Stimulated activated CD4-positive, alpha-beta T cell treated with anti-CD3 and anti-CD28 coated beads, Interleukin-4, amount 100 ng/mL, for 4 hours (primary cell): ENCODE data around the gene ARHGAP33.

Source experiments
- DNase-seq, 2 experiments: peaks; one replicate each; pipeline ENCODE4 v3.0.0-alpha.2; 2020

The ARHGAP33 gene

DNA sequence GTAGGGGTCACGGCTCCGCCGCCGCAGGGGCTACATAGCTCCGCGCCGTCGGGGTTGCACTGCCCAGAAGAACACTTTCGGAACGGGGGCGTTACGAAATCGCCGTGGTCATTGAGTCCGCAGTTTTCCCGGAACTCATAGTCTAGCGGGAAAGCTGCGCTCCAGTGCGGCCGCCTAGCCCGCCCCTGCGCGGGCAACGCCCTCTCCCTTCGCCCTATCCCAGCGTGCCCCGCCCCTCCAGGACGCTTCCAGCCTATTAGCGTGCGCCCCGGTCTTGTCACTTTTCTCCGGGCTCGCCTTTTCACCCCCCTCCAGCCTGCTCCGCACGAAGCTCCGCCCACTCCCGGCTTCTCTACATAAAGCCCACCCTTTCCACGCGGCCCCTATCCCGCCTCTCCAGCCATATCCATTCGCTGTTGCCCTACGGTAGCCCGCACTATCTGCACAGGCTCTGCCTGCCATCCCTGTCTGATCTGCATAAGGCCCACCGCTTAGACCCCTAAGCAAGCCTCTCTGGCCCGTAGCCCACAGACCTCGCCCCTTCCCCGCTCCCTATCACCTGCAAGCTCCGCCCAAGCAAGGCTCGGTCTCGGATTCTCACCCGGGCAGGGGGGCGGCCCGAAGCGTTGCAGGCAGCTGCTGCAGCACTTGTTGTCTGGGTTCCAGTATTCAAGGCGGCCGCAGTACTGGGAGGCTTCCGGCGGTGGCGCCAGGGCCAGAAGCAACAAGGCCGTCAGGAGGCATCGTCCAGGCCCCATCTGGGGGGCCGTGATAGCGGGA lies 34.8 kb upstream of the ARHGAP33 start:
- peak; percentile 93 for DNase-seq

DNA sequence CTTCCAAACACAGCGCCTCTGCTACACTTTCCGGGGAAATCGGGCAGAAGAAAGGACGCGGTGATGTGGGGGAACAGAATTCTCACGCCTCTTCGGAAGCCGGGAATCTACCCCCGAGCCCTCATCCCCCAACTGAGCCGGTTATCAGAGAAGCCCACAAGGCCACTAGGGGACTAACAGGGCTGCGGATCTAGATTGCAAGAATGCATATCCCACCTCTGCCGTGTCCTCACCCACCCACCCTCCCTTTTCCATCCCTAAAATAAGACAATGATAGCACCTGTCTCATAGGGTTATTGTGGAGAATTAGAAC lies 34.2 kb upstream of the ARHGAP33 start:
- DNase-seq: no peak

DNA sequence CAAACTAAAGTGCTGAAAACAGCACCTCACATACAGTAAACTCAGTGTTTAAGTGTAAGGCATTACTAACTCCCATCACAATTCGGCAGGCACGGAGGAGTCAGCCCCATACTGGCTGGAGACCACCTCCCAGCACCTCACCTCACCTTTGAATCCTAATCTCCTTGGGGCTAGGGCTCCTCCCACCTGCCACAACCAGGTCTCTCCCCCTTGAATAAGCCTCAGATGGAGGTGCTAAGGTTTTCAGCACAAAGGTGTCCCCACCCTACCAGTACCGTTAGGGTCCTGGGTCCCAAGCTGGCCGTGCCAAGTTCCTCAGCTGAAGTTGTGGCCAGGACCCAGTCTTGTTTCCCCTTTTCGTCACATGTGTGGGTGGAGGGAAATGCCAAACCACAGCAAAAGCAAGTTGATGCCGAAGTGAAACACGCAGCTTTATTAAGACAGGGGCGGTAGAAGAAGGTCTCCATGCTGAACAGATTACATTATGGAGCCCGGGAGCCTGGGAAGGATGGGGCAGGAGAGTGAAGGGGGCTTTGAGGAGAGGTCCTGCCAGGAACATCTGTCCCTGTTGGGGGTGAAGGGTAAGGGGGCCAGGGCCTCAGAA lies 33.1 kb upstream of the ARHGAP33 start, which contains the start of gene IGFLR1:
IGFLR1 (minus strand) TSS at position 332 of the 604 bp plus-strand sequence. CDS start 1,272 bp downstream, outside the sequence.
- peak; percentile 51 to 76 for DNase-seq

DNA sequence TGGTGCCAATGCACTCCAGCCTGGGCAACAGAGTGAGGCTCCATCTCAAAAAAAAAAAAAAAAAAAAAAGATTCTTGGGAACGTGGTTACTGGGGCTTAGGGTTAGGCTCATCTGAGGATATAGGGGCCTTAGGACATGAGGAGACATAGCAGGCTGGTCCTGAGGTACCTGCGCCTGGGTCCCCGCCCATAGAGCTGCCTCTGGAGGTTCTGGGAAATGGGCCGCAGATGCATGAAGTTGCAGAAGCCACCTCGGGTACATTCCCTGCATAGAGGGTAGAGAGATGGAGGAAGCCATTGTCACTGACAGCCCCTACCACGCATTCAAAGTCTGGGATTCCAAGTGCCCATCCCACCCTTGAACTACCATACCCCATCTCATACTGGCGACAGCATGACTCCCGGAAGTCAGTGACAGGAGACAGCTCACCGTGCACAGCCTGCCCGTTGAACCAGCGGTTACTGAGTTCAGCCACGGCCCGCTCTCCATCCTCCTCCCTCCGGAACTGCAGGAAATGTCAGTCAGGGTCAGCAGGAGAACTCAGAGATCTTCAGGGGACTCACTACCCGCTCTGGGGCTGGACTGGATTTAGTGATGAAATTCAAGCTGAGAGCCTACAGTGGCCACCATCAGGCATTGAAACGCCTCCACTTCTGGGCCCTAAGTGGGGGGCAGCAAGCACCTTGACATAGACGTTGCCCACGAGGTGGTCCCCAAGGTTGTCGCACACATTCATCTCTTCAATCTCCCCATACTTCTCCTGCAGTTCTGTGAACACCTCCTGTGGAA lies 31.5 kb upstream of the ARHGAP33 start:
- DNase-seq: no peak

DNA sequence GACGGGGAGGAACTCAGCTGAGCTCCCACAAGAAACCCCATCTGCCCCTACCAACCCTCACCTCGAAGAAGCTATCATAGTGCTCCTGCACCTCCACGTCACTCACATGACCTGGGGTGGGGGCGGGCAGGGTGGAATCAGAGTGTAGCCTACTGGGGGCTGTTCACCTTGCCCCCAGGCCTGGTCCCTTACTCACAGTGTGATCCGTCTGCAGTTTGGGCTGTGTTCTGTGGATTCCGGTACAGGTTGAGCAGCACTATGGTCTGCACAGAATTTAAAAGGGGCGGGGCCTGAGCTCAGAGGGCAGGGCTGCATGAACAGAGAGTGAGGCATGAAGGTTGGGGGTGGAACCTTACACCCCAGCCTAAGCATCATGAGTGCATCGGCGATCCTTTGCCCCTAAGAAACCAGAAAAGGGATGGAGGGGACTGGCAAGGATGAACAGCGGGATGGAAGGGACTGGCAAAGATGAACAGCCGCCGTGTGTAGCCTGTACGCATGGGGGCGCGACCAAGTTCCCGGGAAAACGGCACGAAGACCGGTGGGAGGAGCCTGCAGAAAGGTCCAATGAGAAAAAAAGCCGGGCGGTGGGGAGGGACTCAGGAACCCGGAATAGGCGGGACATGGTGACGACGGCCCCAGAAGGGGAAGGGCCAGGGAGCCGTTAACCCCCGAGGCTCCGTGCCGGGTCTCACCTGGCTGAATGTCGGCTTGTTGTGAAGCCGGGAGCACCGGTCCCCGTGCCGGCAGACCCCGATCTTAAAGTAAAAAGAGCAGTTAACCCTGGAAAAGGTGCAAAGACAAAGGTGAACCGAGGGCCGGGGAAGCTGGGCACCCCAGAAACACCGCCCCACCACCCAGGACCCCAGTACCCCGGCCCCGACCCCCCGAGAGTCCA lies 30.7 kb upstream of the ARHGAP33 start:
- DNase-seq: peak; percentile 85 to 94

DNA sequence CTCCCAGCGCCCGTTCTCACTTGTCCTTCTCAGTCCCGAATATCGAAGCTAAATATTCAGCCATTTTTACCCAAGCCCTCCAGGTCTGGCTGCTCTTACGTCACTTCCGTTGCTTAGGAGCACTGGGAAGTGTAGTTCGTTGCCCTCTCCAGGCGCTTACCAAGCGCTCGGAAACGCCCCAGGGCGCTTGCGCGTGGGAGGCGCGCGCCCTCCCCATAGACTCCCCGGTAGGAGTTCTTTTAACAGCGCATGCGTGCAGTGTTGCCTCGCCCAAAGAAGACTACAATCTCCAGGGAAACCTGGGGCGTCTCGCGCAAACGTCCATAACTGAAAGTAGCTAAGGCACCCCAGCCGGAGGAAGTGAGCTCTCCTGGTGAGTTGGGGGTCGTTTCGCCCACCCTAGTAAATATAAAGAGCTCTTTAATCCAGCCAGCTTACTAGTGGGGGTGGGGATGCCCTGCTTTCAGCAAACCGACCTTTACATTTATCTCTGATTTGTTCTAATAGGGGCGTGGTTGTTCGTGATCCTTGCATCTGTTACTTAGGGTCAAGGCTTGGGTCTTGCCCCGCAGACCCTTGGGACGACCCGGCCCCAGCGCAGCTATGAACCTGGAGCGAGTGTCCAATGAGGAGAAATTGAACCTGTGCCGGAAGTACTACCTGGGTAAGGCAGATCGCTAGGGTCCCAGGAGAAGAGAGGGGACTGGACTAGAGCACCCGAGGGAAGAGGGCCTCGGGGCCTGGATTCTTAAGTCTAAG lies 29.9 kb upstream of the ARHGAP33 start, which contains the start of the genes PSENEN and U2AF1L4:
PSENEN (plus strand) TSS at position 324 of the 759 bp plus-strand sequence; CDS start at position 604, 280 bp downstream.
U2AF1L4 (minus strand) TSS at position 91 of the 759 bp plus-strand sequence; CDS start at position 64, 27 bp downstream.
- DNase-seq: peak; percentile 86 to 98

DNA sequence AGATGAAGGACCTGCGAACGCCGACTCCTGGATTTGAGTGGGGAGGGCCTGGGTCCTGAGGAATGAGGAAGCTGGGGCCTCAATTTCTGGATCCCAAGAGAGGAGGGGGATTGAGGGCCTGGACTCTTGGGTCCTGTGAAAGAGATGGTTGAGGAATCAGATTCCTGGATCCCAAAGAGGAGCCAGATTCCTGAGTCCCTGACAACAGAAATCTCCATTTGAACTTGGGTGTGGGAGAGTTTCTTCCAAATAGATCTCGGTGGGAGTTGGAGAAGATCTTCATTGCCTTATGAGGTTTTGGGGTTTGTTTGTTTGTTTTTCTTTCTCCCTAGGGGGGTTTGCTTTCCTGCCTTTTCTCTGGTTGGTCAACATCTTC lies 29.3 kb upstream of the ARHGAP33 start:
- DNase-seq: no peak

DNA sequence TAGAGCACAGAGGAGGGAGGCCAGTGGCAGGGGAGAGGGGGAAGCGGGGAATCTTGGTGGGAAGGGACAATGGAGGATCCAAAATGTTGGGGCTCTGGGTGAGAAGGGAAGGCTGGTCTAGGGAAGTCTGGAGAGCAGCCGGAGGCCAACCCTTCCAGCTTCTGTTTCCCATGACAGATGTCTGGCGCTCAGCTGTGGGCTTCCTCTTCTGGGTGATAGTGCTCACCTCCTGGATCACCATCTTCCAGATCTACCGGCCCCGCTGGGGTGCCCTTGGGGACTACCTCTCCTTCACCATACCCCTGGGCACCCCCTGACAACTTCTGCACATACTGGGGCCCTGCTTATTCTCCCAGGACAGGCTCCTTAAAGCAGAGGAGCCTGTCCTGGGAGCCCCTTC lies 28.8 kb upstream of the ARHGAP33 start:
- no peak for DNase-seq

DNA sequence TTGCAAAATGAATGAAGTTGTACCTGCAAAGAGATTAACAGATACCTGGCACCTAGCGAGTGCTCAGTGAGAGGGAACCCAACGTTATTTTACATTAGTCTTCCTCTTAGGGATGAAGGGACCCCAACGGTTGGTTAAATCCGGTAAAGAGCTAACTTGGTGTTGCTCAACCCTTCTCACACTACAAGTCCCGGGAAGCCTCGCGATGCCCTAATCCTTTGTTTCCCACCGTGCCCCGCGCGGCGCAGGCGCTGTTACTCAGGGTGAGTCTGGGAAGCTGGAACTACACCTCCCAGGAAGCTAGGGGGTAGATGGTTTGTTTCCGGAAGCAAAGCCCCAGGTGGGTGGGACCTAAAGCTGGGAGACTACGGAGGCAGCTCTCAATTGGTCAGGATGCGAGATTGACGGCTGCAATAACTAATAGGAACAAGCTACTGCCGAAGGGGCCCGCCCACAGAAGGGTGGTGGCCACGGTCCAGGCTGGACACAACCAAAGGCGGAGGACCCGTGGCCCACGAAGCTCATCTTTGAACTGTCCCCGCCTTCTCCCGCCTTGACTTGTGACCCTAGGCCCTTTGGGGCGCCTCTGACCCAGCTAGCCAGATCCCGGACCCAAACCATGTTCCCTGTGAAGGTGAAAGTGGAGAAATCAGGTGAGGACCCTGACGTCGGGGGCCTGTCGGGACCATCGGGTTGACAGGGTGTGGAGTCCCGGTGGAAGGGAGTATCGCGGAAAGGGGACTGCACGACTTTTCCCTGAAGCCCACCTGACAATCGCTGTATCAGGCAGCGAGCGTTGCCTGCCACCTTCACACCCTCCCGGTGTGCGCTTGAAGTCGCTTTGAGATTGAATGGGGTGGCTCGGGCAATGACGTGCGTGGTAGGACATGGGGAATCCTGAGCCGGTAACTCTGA lies 27.0 kb upstream of the ARHGAP33 start, which contains the start of gene LIN37:
LIN37 (plus strand) TSS at position 471 of the 915 bp plus-strand sequence; CDS start at position 620, 149 bp downstream.
- DNase-seq: peak; percentile 96 to 99

DNA sequence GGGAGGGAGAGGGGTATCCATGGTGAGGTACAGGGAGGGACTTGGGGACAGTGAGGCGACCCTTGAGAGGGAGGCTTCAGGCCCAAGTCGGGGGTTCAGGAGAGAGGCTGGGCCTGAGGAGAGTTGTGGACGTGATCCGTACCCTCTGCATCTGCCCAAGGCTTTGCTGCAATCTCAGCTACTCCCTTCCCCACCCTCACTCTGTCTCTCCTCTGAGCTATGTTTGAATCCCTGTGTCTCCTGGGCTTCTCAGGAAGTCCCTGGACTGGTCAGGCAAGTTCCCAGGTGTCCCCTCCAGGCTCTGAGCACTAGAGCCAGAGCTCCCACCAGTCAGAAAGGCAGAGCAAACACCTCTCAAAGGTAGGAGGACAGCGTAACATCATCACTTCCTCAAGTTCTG lies 25.2 kb upstream of the ARHGAP33 start:
- DNase-seq: no peak

DNA sequence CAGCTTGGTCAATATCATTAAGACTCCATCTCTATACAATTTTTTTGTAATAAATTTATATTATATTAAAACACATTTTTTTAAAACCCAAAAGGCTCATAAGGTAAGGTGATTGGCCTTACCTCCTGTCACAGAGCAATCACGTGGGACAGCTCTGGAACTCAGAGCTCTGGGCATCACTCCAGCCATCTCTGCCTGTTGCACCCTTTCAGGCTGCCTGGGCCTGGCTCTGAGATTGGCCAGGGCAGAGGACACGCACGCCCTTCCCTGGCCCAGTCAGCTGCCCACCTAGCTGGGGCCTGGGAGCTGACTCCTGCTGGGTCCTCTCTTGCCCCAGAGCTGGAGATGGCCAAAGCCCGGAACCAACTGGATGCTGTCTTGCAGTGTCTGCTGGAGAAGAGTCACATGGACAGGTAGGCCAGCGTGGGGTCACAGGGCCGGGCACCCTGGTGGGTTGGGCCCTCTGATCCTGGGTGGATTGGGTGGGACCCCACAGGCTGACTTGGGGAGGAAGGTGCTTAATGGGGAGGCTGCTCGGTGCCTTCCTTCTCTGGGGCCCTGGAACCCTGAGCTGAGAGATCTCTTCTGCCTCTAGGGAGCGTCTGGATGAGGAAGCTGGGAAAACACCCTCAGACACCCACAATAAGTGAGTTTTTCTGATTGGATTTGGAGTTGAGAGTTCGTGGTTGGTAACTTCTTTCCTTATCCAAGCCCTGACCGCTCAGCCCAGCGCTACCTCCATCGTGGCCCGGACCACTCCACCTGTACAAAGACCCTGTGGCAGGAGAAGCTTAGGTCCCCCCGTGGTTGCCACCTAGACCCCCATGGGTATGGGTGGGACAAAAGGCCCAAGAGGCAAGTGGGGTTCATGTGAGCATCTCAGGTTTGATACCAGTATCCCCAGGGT lies 23.3 kb upstream of the ARHGAP33 start:
- DNase-seq: no peak

DNA sequence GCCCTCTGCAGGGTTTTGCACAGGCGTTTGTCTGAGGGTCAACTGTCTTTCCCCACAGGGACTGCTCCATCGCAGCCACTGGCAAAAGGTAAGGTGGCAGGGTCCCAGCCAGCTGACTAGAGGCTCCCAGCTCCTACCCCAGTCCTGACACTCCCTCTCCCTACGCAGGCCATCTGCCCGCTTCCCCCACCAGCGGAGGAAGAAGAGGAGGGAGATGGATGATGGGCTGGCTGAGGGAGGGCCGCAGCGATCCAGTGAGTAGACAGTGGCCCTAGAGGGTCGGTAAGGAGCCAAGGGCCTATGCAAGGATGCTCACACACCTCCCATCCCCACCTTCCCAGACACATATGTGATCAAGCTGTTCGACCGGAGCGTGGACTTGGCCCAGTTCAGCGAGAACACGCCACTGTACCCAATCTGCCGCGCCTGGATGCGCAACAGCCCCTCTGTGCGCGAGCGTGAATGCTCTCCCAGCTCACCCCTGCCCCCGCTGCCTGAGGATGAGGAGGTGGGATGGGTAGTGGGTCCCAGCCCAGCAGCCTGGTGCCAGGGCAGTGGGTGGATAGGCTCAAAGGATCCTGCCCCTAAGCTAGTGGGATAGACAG lies 22.5 kb upstream of the ARHGAP33 start:
- DNase-seq: no peak

DNA sequence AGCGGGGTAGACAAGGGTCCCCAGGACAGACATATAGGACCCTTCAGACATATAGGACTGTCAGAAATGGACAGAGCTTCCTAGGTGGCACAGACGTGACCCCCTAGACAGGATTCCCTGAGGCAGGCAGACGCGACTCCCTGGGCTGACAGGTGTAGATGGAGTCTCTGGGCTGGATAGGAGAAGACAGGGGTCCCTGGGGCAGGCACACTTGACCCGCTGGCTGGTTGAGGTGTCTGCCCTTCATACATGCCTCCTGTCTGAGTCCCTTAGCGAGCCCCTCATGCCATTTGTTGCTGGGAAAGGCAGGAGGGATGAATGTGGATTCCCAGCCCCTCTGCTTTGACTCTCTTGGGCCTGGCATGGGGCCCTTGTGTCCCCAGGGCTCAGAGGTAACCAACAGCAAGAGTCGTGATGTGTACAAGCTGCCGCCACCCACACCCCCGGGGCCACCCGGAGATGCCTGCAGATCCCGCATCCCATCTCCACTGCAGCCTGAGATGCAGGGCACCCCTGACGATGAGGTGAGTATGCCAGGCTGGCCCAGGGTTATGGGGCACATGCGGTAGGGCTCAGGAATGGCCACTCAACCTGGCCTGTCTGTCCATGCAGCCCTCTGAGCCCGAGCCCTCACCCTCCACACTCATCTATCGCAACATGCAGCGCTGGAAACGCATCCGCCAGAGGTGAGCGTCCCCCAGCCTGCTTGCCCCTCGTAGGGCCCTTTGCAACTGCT lies 21.6 kb upstream of the ARHGAP33 start:
- no peak for DNase-seq

DNA sequence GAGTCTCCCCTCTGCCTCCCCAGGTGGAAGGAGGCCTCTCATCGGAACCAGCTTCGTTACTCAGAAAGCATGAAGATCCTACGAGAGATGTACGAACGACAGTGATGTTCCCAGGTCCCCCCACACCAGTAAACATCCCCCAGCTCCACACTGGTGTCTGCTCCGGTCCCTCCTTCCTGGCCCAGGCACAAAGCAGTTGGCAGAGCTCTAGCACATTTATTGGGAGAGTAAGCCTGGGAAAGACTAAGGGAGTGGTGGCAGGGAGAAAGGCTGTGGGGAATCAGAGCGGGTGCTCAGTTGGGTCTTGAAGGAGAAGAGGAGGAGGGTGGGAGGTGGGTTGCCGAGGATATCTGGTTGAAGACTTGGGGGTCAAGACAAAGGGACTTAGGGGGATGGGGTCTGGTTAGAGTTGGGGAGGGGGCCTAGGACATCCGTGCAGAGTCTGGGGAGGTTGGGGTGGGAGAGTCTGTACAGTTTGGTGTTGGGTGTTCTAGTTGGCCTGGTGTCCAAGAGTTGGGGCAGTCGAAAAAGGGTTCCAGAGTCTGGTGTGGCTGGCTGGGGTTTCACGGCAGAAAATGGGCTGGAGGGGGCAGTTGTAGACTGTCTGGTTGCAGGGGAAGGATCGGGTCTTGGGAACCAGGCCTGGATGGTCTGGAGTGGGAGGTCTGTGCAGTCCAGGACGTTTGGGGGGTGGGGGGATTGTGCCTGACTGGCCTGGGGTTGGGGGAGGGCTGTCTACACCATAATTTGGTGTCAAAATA lies 20.8 kb upstream of the ARHGAP33 start:
- no peak for DNase-seq

DNA sequence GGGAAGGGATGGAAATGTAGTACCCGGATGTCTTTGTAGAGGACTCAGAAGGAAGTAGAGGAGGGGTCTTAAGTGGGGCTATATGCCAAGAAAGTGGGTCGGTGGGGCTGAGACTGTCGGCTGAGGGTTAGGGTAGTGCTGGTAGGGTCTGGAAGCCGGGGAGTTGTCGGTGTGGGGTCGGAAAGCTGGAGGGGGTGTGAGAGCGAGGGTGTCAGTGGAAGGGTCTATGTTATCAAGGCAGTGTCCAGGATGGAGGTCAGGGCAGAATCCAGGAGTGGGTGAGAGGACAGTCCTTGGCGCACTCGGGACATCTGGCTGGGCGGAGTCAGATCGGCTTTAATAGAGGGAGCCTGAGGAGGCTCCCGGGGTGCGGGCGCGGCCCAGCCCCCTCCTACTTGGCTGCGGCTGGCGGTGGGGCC lies 20.2 kb upstream of the ARHGAP33 start:
- no peak for DNase-seq

DNA sequence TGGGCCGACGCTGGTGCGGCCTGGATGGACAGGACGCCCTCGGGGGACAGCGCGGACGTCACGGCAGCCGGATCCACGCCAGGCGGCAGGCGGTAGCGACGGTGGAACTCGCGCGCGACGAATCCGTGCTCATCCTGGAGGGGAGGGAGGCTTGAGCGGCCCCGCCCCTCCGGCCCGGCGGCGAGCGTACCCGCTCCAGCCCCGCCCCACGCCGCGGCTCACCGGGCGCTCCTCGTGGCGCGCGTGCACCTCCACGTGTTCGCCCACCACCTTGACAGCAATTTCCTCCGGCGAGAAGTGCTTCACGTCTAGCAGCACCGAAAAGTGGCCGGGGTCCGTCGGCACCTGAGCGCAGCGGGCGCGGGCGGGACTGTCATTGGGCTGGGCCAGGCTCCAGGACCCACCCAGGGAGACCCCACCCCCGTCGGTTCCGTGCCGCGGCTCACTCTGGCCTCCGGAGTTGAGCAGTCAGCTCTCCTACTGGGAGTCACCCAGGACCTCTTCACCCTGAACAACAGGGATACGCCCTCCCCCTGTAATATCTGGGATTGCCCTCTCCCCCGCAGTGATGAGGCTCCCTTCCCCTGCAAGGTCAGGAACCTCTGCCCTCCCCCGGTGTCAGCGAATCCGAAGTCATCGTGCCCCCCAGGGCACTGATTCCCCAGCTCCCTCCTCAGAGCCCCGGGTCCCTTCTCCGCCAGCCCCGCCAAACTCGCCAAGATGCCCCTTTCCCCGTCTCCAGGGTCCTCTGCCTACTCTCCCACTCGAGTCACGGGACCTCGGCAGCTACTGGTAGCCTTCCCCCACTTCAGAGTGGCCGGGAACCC lies 19.6 kb upstream of the ARHGAP33 start:
- DNase-seq: peak; percentile 56 to 69
